Spinal cord (tissue), 10 donors: ENCODE results near the gene AP3S2. TPM values are rescaled to one million over a fixed set of nuclear protein-coding genes. Genes with fewer than 3 reads are reported as not detected.
"Not testable (repeated sequence)": the region's sequence is repeated elsewhere in the genome, so short reads cannot be mapped to it uniquely, and the experiment has no call there.

Source experiments
- DNase-seq, 6 donors: peaks; one replicate each; pipeline versions ENCODE4 v3.0.0 to v3.0.0-alpha.2; 2013 to 2015; ENCODE audit warnings: low spot score in 6 of 6, low read depth in 4 of 6
- H3K27ac ChIP-seq: one replicate; pipeline ENCODE4 v1.5.1; 2013; ENCODE audit warnings: low read depth, low read length, control low read depth
- H3K27me3 ChIP-seq: one replicate; pipeline ENCODE4 v1.6.1; 2013; ENCODE audit warnings: low read length; ENCODE audit not compliant: control insufficient read depth, insufficient read depth
- H3K36me3 ChIP-seq: one replicate; pipeline ENCODE4 v1.6.1; 2013; ENCODE audit warnings: low read length; ENCODE audit not compliant: control insufficient read depth, insufficient read depth
- H3K4me1 ChIP-seq: one replicate; pipeline ENCODE4 v1.6.1; 2013; ENCODE audit warnings: low read length; ENCODE audit not compliant: control insufficient read depth, insufficient read depth
- H3K4me3 ChIP-seq: one replicate; pipeline ENCODE4 v1.5.1; 2013; ENCODE audit warnings: low read depth, low read length, control low read depth
- H3K9me3 ChIP-seq: one replicate; pipeline ENCODE4 v1.6.1; 2013; ENCODE audit warnings: low read length; ENCODE audit not compliant: control insufficient read depth, insufficient read depth
- WGBS: methylation state at CpG from one replicate; pipeline ENCODE4 v1.1.5; 2013; ENCODE audit warnings: missing lambda C conversion rate; ENCODE audit not compliant: insufficient coverage; 5-methylcytosine and 5-hydroxymethylcytosine counted together
- polyA plus RNA-seq, 2 donors: library from polyadenylated mRNA; unstranded; fragments of 120-200 nt; gene quantifications; one replicate each; pipeline ENCODE4 v1.2.1, GENCODE V29; 2013; ENCODE audit not compliant: insufficient read length in 2 of 2
- total RNA-seq, 2 donors: library from RNA; depleted of rRNA in 1 of 2; stranded (reverse); fragments of 120-200 nt in 1 of 2; fragments of >200 nt in 1 of 2; gene quantifications; one replicate each; pipeline versions ENCODE4 v1.2.3 to v1.2.4, GENCODE V29; 2013 to 2014
- donor health status: healthy.

AP3S2 gene
- total and polyA plus RNA-seq, 4 donors = 43.6 to 66.0 (median 48.8) TPM

GRCh38 chr15:89857673-89858072 is 36.1 kb downstream of the AP3S2 start:
- no peaks in the 10 kb centered on the region for H3K4me1 ChIP-seq
- no peak overlapping the region for H3K27ac ChIP-seq
- H3K27me3 ChIP-seq = no peaks in the 10 kb centered on the region
- no peak for DNase-seq
- WGBS = no CpG with 5 or more reads among the region's 3 CpGs
- no peak overlapping the region for H3K4me3 ChIP-seq
- no peaks in the 10 kb centered on the region for H3K9me3 ChIP-seq
- H3K36me3 ChIP-seq = peaks cover 10% of the 10 kb centered on the region

DNA sequence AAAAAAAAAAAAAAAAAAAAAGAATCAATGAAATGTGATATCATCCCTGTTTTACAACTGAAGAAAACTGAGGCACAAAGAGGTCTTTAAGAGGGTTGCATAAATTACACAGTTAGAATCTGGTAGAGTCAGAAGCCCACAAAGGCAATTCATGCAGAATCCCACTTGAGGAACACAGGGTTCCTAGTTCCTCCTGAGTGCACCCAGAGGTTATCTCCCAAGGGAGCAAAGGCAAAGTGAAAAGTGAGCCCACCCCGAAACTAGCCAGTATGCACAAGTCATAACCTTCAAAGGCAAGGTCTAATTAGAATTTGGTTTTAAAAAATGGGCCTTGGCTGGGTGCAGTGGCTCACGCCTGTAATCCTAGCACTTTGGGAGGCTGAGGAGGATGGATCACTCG is 37.8 kb downstream of the AP3S2 start:
- H3K27me3 ChIP-seq = no peaks in the 10 kb centered on the region
- H3K27ac ChIP-seq = no peak overlapping the region
- no peak overlapping the region for H3K4me3 ChIP-seq
- peak in 1 of 6 donors; percentile 6 for DNase-seq
- H3K9me3 ChIP-seq = no peaks in the 10 kb centered on the region
- H3K36me3 ChIP-seq = peaks cover 14% of the 10 kb centered on the region
- 90% methylated on average over 2 of the region's 3 CpGs for WGBS
- no peaks in the 10 kb centered on the region for H3K4me1 ChIP-seq

DNA sequence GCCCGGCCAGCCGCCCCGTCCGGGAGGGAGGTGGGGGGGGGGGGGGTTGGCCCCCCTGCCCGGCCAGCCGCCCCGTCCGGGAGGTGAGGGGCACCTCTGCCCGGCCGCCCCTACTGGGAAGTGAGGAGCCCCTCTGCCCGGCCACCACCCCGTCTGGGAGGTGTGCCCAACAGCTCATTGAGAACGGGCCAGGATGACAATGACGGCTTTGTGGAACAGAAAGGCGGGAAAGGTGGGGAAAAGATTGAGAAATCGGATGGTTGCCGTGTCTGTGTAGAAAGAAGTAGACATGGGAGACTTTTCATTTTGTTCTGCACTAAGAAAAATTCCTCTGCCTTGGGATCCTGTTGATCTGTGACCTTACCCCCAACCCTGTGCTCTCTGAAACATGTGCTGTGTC is 38.9 kb downstream of the AP3S2 start:
- H3K27ac ChIP-seq, H3K27me3 ChIP-seq, H3K4me1 ChIP-seq, H3K4me3 ChIP-seq, H3K9me3 ChIP-seq, DNase-seq: not testable (repeated sequence)
- WGBS = 100% methylated on average over 2 of the region's 17 CpGs
- H3K36me3 ChIP-seq = peaks cover 14% of the 10 kb centered on the region

- peaks cover 12% of the 10 kb centered on the region for H3K36me3 ChIP-seq
- H3K27ac ChIP-seq = no peak overlapping the region
- WGBS = 94% methylated on average over 2 of the region's 3 CpGs
- no peaks in the 10 kb centered on the region for H3K9me3 ChIP-seq
- no peak for DNase-seq
- H3K27me3 ChIP-seq = no peaks in the 10 kb centered on the region
- no peaks in the 10 kb centered on the region for H3K4me1 ChIP-seq
- no peak overlapping the region for H3K4me3 ChIP-seq
Observed at GRCh38 chr15:89852342-89852995, 41.3 kb downstream of the AP3S2 start.

DNA sequence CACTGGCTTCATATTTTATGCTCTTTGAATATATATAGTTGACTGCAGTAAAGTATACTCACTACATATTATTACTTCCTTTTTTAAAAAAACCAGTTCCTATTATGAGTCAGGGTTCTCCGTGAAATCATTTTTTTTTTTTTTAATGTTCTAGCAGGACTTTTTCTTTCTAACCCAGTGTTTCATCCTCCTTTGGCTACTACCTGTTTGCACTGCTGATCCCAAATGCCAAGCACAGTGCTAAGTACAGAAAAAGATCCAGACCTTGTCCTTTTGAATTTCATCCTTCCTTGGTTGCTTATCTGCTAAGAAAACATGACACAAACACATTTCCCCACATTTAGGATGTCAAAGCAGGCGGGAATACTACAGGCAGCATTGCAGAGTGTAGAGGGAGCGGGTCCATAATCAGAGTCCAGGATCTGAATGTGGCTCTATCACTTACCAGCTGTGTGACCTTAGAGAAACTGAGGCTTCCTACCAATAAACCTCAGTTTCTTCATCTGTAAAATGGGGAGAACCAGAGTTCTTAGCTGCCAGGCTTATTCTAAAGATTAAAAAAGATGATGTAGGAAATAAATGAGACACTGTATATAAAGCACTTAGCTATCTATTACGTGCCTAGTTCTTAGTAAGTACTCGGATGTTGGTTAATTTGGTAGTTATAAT is 42.0 kb downstream of the AP3S2 start:
- Histone ChIP-seq H3K4me3 (no peak overlapping the region), H3K36me3 (peaks cover 12% of the 10 kb centered on the region), H3K9me3 (no peaks in the 10 kb centered on the region), H3K27ac (no peak overlapping the region), H3K4me1 (no peaks in the 10 kb centered on the region), H3K27me3 (no peaks in the 10 kb centered on the region)
- DNase-seq = no peak
- WGBS = 100% methylated on average over 2 of the region's 5 CpGs

DNA sequence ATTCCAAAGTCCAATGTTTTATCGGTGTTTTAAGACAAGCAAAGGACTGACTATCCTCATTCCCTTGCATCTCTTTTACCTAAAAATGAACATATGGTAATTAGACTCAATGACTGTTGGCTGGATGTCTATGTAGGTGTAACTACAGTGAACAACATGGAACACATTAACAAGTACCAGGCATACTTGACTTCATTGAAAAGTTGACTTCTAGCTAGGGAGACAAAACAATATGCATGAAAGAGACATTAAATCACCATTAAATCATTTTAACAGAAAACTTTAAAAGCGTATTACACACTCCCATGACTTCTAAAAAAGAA is 44.9 kb downstream of the AP3S2 start:
- no peaks in the 10 kb centered on the region for H3K4me1 ChIP-seq
- DNase-seq = no peak
- H3K27ac ChIP-seq = no peak overlapping the region
- no peaks in the 10 kb centered on the region for H3K9me3 ChIP-seq
- no CpG with 5 or more reads among the region's 2 CpGs for WGBS
- H3K36me3 ChIP-seq = peaks cover 15% of the 10 kb centered on the region
- H3K4me3 ChIP-seq = no peak overlapping the region
- H3K27me3 ChIP-seq = no peaks in the 10 kb centered on the region

GRCh38 chr15:89847101-89847500 is 46.7 kb downstream of the AP3S2 start:
- Histone ChIP-seq H3K9me3 (no peaks in the 10 kb centered on the region), H3K4me1 (no peaks in the 10 kb centered on the region), H3K4me3 (no peak overlapping the region), H3K27ac (no peak overlapping the region), H3K27me3 (no peaks in the 10 kb centered on the region), H3K36me3 (peaks cover 21% of the 10 kb centered on the region)
- no peak for DNase-seq
- 100% methylated on average over 1 of the region's 2 CpGs for WGBS

GRCh38 chr15:89845305-89845893 is 48.4 kb downstream of the AP3S2 start:
- peaks cover 17% of the 10 kb centered on the region for H3K36me3 ChIP-seq
- H3K4me1 ChIP-seq = no peaks in the 10 kb centered on the region
- no peaks in the 10 kb centered on the region for H3K27me3 ChIP-seq
- no peaks in the 10 kb centered on the region for H3K9me3 ChIP-seq
- no peak overlapping the region for H3K27ac ChIP-seq
- DNase-seq = no peak
- 100% methylated on average over 2 of the region's 5 CpGs for WGBS
- no peak overlapping the region for H3K4me3 ChIP-seq

DNA sequence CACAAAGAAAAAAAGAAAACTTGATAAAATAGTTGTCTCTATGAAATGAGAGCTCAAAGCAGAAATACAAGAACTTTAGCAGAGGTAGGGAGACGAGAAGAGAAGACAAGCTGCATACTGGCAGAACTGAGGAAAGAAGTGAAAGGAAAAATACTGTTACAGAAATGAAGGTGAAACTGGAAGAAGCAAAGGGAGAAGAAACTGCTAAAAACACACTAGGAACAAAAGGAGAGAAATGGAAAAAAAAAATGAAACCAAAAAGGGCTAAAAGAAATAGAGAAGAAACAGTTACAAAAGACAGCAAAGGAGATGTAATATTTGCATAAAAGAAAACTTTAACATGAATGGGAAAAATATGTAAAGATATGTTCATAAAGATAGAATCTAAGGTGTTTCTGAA is 51.8 kb downstream of the AP3S2 start:
- H3K27ac ChIP-seq = no peak overlapping the region

DNA sequence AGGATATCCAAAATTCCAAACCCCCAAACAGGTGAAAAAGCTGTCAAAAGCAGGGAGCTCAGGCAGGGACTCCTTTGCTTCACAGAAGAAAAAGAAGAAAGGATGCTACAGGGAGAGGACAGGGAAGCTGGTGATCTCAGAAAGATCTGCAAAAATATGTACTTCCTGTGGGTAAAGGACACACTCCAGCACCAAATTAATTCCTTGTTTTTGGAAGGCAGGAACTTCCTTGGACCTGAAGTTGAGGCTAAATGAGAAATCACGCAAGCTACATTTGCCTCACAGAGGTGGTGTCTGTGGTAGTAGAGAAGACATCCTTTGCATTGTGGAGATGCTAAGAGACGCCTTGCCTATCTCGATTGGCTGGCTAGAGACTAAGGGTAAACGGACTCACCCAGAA is 52.5 kb downstream of the AP3S2 start:
- DNase-seq = no peak
- Histone ChIP-seq H3K4me1 (peaks cover 5% of the 10 kb centered on the region), H3K4me3 (no peak overlapping the region), H3K27me3 (no peaks in the 10 kb centered on the region), H3K36me3 (peaks cover 22% of the 10 kb centered on the region), H3K27ac (no peak overlapping the region), H3K9me3 (no peaks in the 10 kb centered on the region)
- WGBS = no CpG with 5 or more reads among the region's 4 CpGs

More for the DNA sequence above, 51.8 kb downstream of the AP3S2 start:
- Histone ChIP-seq H3K4me1 (peaks cover 5% of the 10 kb centered on the region), H3K4me3 (no peak overlapping the region), H3K9me3 (no peaks in the 10 kb centered on the region), H3K36me3 (peaks cover 20% of the 10 kb centered on the region), H3K27me3 (no peaks in the 10 kb centered on the region)
- DNase-seq = no peak
- 100% methylated on average over 1 of the region's 1 CpG for WGBS
